HG03175 (cell line): Measurements from ENCODE around the gene EXOC2.
"Not testable (repeated sequence)": the region's sequence is repeated elsewhere in the genome, so short reads cannot be mapped to it uniquely, and the experiment has no call there.

Source experiments
- ATAC-seq: cut with Tn5 transposase; IDR thresholded peaks from one replicate; pipeline ENCODE4 v1.9.1; 2021; ENCODE audit warnings: mild to moderate bottlenecking, moderate library complexity; ENCODE audit not compliant: unreplicated experiment

The EXOC2 gene

GRCh38 chr6:589090-589489, 103.8 kb downstream of the EXOC2 start:
- no peak for ATAC-seq

- no peak for ATAC-seq
These were observed 106.4 kb downstream of the EXOC2 start for GRCh38 chr6:586553-586952.

- ATAC-seq: no peak
These were observed 109.3 kb downstream of the EXOC2 start for GRCh38 chr6:583635-584034.

- no peak for ATAC-seq
These were observed 109.8 kb downstream of the EXOC2 start for GRCh38 chr6:583116-583515.

- no peak for ATAC-seq
These were observed 110.6 kb downstream of the EXOC2 start for GRCh38 chr6:582370-582769.

- ATAC-seq: no peak
These were observed 113.6 kb downstream of the EXOC2 start for GRCh38 chr6:579339-579738.

- ATAC-seq: no peak
These were observed 120.2 kb downstream of the EXOC2 start for GRCh38 chr6:572596-573265.

GRCh38 chr6:571892-572291, 121.0 kb downstream of the EXOC2 start:
- ATAC-seq: no peak

- ATAC-seq: no peak
These were observed 122.1 kb downstream of the EXOC2 start for GRCh38 chr6:570825-571224.

GRCh38 chr6:568954-569523, 123.9 kb downstream of the EXOC2 start:
- ATAC-seq: no peak

- no peak for ATAC-seq
These were observed 124.9 kb downstream of the EXOC2 start for GRCh38 chr6:568085-568484.

GRCh38 chr6:563863-564262, 129.1 kb downstream of the EXOC2 start:
- ATAC-seq: no peak

GRCh38 chr6:562052-562676, 130.8 kb downstream of the EXOC2 start:
- no peak for ATAC-seq

- not testable (repeated sequence) for ATAC-seq
These were observed 131.6 kb downstream of the EXOC2 start for GRCh38 chr6:561335-561734.

GRCh38 chr6:558959-559358, 134.0 kb downstream of the EXOC2 start:
- no peak for ATAC-seq

GRCh38 chr6:558089-558488, 134.8 kb downstream of the EXOC2 start:
- no peak for ATAC-seq

- no peak for ATAC-seq
These were observed 141.0 kb downstream of the EXOC2 start for GRCh38 chr6:551829-552350.

GRCh38 chr6:551405-551804, 141.5 kb downstream of the EXOC2 start:
- no peak for ATAC-seq

- no peak for ATAC-seq
These were observed 143.0 kb downstream of the EXOC2 start for GRCh38 chr6:549906-550305.

- no peak for ATAC-seq
These were observed 144.4 kb downstream of the EXOC2 start for GRCh38 chr6:548517-548916.

GRCh38 chr6:548091-548490, 144.8 kb downstream of the EXOC2 start:
- ATAC-seq: no peak

GRCh38 chr6:540490-540889, 152.4 kb downstream of the EXOC2 start:
- no peak for ATAC-seq
